Stimulated activated effector memory CD8-positive, alpha-beta T cell treated with anti-CD3 and anti-CD28 coated beads, Interleukin-12 subunit alpha, Interleukin-12 subunit beta, amount 100 ng/mL, for 72 hours (primary cell): ENCODE results near the gene COL6A1.
A peak's percentile ranks its signal among the peaks of the same experiment; 100 is the strongest.

ENCODE experiments used
- ATAC-seq: fragments of 150-1000 bp; cut with Tn5 transposase; 2 replicates; pipeline ENCODE4 v1.10.0; 2021
- DNase-seq, 2 donors: peaks; one replicate each; pipeline ENCODE4 v3.0.0; 2021 to 2022; ENCODE audit warnings: low spot score in 2 of 2
- H3K27ac Mint-ChIP-seq: one replicate; pipeline ENCODE4 v1.8.0; 2022; ENCODE audit warnings: mild to moderate bottlenecking, mixed read lengths
- H3K36me3 Mint-ChIP-seq: one replicate; pipeline ENCODE4 v1.8.0; 2022; ENCODE audit warnings: mild to moderate bottlenecking, mixed read lengths
- H3K4me1 Mint-ChIP-seq: one replicate; pipeline ENCODE4 v1.8.0; 2022; ENCODE audit warnings: mixed read lengths
- H3K4me3 Mint-ChIP-seq: one replicate; pipeline ENCODE4 v1.8.0; 2022; ENCODE audit warnings: mild to moderate bottlenecking, mixed read lengths
- H3K9me3 Mint-ChIP-seq: one replicate; pipeline ENCODE4 v1.8.0; 2022; ENCODE audit warnings: mixed read lengths

Gene COL6A1

DNA sequence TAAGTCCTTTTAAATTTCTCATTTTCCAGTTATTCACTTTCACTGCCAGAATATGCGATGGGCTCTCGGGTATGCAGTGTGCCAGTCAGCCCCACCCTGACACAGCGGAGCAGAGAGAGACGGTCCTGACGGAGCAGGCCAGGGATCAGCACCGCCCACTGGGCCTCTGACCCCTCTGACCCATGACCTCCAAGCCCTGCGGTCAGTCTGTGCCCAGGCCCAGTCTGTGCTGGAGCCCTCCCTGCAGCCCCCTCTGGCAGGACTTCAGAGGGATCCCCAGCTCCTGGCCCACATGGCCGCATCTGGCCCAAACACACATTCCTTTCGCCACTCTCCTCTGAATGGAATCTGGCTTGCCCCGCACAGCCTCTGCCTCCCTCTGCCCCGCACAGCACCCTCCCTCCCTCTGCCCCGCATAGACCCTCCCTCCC lies 72.9 kb downstream of the COL6A1 start:
- Mint-ChIP-seq H3K36me3 (peaks cover 9% of the 10 kb centered on the region), H3K27ac (no peak overlapping the region), H3K9me3 (no peaks in the 10 kb centered on the region), H3K4me1 (peaks cover 40% of the 10 kb centered on the region), H3K4me3 (peak overlapping the region; percentile 10)
- no peak for ATAC-seq
- no peak for DNase-seq
